Mucosa of stomach (tissue), 1 donor: ENCODE measurements around the gene DDC.
"Not testable (repeated sequence)": the region's sequence is repeated elsewhere in the genome, so short reads cannot be mapped to it uniquely, and the experiment has no call there.

Experiments
- H3K27me3 ChIP-seq: one replicate; pipeline ENCODE4 v1.7.0; 2013; ENCODE audit warnings: mild to moderate bottlenecking, low read length; ENCODE audit not compliant: control insufficient read depth, insufficient read depth
- H3K36me3 ChIP-seq: one replicate; pipeline ENCODE4 v1.7.0; 2013; ENCODE audit warnings: low read length; ENCODE audit not compliant: control insufficient read depth, insufficient read depth
- H3K4me1 ChIP-seq: one replicate; pipeline ENCODE4 v1.7.0; 2013; ENCODE audit warnings: mild to moderate bottlenecking, low read length; ENCODE audit not compliant: control insufficient read depth, insufficient read depth
- H3K4me3 ChIP-seq: one replicate; pipeline ENCODE4 v1.7.0; 2013; ENCODE audit warnings: low read length
- H3K9ac ChIP-seq: one replicate; pipeline ENCODE4 v1.7.0; 2013; ENCODE audit warnings: mild to moderate bottlenecking, low read length, moderate library complexity
- H3K9me3 ChIP-seq: one replicate; pipeline ENCODE4 v1.7.0; 2013; ENCODE audit warnings: mild to moderate bottlenecking, low read length, moderate library complexity; ENCODE audit not compliant: control insufficient read depth
- donor health status: Pancreatic carcinoma.

Gene DDC

GRCh38 chr7:50530766-50531165 is 34.4 kb downstream of the DDC start:
- Histone ChIP-seq H3K4me3 (no peak overlapping the region), H3K4me1 (peaks cover 23% of the 10 kb centered on the region), H3K9ac (no peak overlapping the region), H3K9me3 (no peaks in the 10 kb centered on the region), H3K27me3 (no peaks in the 10 kb centered on the region), H3K36me3 (no peaks in the 10 kb centered on the region)

GRCh38 chr7:50529093-50529862 is 35.9 kb downstream of the DDC start:
- H3K9ac ChIP-seq, result no peak overlapping the region

GRCh38 chr7:50528266-50529092 is 36.7 kb downstream of the DDC start:
- H3K4me3 ChIP-seq, result no peak overlapping the region
- no peaks in the 10 kb centered on the region for H3K9me3 ChIP-seq
- no peaks in the 10 kb centered on the region for H3K27me3 ChIP-seq
- peaks cover 20% of the 10 kb centered on the region for H3K4me1 ChIP-seq
- H3K36me3 ChIP-seq, result no peaks in the 10 kb centered on the region
- H3K9ac ChIP-seq, result no peak overlapping the region

More at GRCh38 chr7:50529093-50529862, 35.9 kb downstream of the DDC start:
- Histone ChIP-seq H3K36me3 (no peaks in the 10 kb centered on the region), H3K4me3 (no peak overlapping the region), H3K27me3 (no peaks in the 10 kb centered on the region), H3K9me3 (no peaks in the 10 kb centered on the region), H3K4me1 (peaks cover 20% of the 10 kb centered on the region)

GRCh38 chr7:50519350-50519749 is 45.9 kb downstream of the DDC start:
- H3K9me3 ChIP-seq, H3K36me3 ChIP-seq, H3K4me1 ChIP-seq, H3K27me3 ChIP-seq, H3K4me3 ChIP-seq, H3K9ac ChIP-seq: not testable (repeated sequence)

- H3K27me3 ChIP-seq, result no peaks in the 10 kb centered on the region
- no peak overlapping the region for H3K4me3 ChIP-seq
- no peaks in the 10 kb centered on the region for H3K36me3 ChIP-seq
- H3K4me1 ChIP-seq, result no peaks in the 10 kb centered on the region
- no peak overlapping the region for H3K9ac ChIP-seq
- H3K9me3 ChIP-seq, result no peaks in the 10 kb centered on the region
These were observed 51.9 kb downstream of the DDC start for GRCh38 chr7:50513166-50513871.

- no peaks in the 10 kb centered on the region for H3K9me3 ChIP-seq
- H3K36me3 ChIP-seq, result no peaks in the 10 kb centered on the region
- no peak overlapping the region for H3K9ac ChIP-seq
- no peak overlapping the region for H3K4me3 ChIP-seq
- no peaks in the 10 kb centered on the region for H3K27me3 ChIP-seq
- no peaks in the 10 kb centered on the region for H3K4me1 ChIP-seq
These were observed 52.8 kb downstream of the DDC start for GRCh38 chr7:50512384-50512783.

- Histone ChIP-seq H3K36me3 (no peaks in the 10 kb centered on the region), H3K4me1 (no peaks in the 10 kb centered on the region)
These were observed 55.7 kb downstream of the DDC start for GRCh38 chr7:50509459-50509858.

GRCh38 chr7:50508471-50508943 is 56.7 kb downstream of the DDC start:
- no peaks in the 10 kb centered on the region for H3K4me1 ChIP-seq
- no peak overlapping the region for H3K4me3 ChIP-seq

More at GRCh38 chr7:50509459-50509858, 55.7 kb downstream of the DDC start:
- Histone ChIP-seq H3K9me3 (no peaks in the 10 kb centered on the region), H3K27me3 (no peaks in the 10 kb centered on the region), H3K4me3 (no peak overlapping the region), H3K9ac (no peak overlapping the region)

GRCh38 chr7:50507898-50508470 is 57.2 kb downstream of the DDC start:
- H3K4me3 ChIP-seq, result no peak overlapping the region
- peaks cover 2% of the 10 kb centered on the region for H3K4me1 ChIP-seq
- no peaks in the 10 kb centered on the region for H3K36me3 ChIP-seq
- H3K9me3 ChIP-seq, result no peaks in the 10 kb centered on the region
- H3K9ac ChIP-seq, result no peak overlapping the region
- no peaks in the 10 kb centered on the region for H3K27me3 ChIP-seq

More at GRCh38 chr7:50508471-50508943, 56.7 kb downstream of the DDC start:
- H3K36me3 ChIP-seq, result no peaks in the 10 kb centered on the region
- H3K9ac ChIP-seq, result no peak overlapping the region
- no peaks in the 10 kb centered on the region for H3K9me3 ChIP-seq
- H3K27me3 ChIP-seq, result no peaks in the 10 kb centered on the region

- no peak overlapping the region for H3K9ac ChIP-seq
- H3K4me1 ChIP-seq, result peaks cover 8% of the 10 kb centered on the region
- H3K4me3 ChIP-seq, result no peak overlapping the region
- no peaks in the 10 kb centered on the region for H3K27me3 ChIP-seq
- no peaks in the 10 kb centered on the region for H3K9me3 ChIP-seq
- no peaks in the 10 kb centered on the region for H3K36me3 ChIP-seq
These were observed 59.5 kb downstream of the DDC start for GRCh38 chr7:50505553-50506210.
